Measurements from ENCODE around the gene SSPN.

SSPN gene

GRCh38 chr12:26278266-26278665, 82.9 kb downstream of the SSPN start:
- no peak overlapping the region for H3K27ac ChIP-seq (ENCODE audit: low read depth, low read length)
- no peak overlapping the region for H3K4me3 ChIP-seq (ENCODE audit: low read length)
- peaks cover 16% of the 10 kb centered on the region for H3K4me1 ChIP-seq (ENCODE audit: insufficient read depth, low read length)
- H3K9me3 ChIP-seq (ENCODE audit: insufficient read depth, low read depth, low read length) = no peaks in the 10 kb centered on the region
- 100% methylated on average over 1 of the region's 1 CpG for WGBS
- H3K36me3 ChIP-seq (ENCODE audit: insufficient read depth, low read length) = no peaks in the 10 kb centered on the region
- H3K27me3 ChIP-seq (ENCODE audit: insufficient read depth, low read length) = no peaks in the 10 kb centered on the region
- H3K9ac ChIP-seq (ENCODE audit: low read depth, low read length) = no peak overlapping the region

GRCh38 chr12:26278666-26279065, 83.3 kb downstream of the SSPN start:
- H3K36me3 ChIP-seq (ENCODE audit: insufficient read depth, low read length) = no peaks in the 10 kb centered on the region
- H3K27ac ChIP-seq (ENCODE audit: low read depth, low read length) = no peak overlapping the region
- H3K27me3 ChIP-seq (ENCODE audit: insufficient read depth, low read length) = no peaks in the 10 kb centered on the region
- 95% methylated on average over 5 of the region's 5 CpGs for WGBS
- no peaks in the 10 kb centered on the region for H3K9me3 ChIP-seq (ENCODE audit: insufficient read depth, low read depth, low read length)
- H3K9ac ChIP-seq (ENCODE audit: low read depth, low read length) = no peak overlapping the region
- H3K4me3 ChIP-seq (ENCODE audit: low read length) = no peak overlapping the region
- peaks cover 15% of the 10 kb centered on the region for H3K4me1 ChIP-seq (ENCODE audit: insufficient read depth, low read length)

- Histone ChIP-seq H3K9me3 (ENCODE audit: insufficient read depth, low read depth, low read length) (no peaks in the 10 kb centered on the region), H3K27ac (ENCODE audit: low read depth, low read length) (no peak overlapping the region), H3K4me1 (ENCODE audit: insufficient read depth, low read length) (peaks cover 10% of the 10 kb centered on the region), H3K36me3 (ENCODE audit: insufficient read depth, low read length) (no peaks in the 10 kb centered on the region), H3K4me3 (ENCODE audit: low read length) (no peak overlapping the region), H3K9ac (ENCODE audit: low read depth, low read length) (no peak overlapping the region), H3K27me3 (ENCODE audit: insufficient read depth, low read length) (no peaks in the 10 kb centered on the region)
These were observed 83.7 kb downstream of the SSPN start for GRCh38 chr12:26279091-26279490.

GRCh38 chr12:26279908-26280307, 84.5 kb downstream of the SSPN start:
- 95% methylated on average over 5 of the region's 5 CpGs for WGBS
- Histone ChIP-seq H3K27ac (ENCODE audit: low read depth, low read length) (no peak overlapping the region), H3K9me3 (ENCODE audit: insufficient read depth, low read depth, low read length) (no peaks in the 10 kb centered on the region), H3K9ac (ENCODE audit: low read depth, low read length) (no peak overlapping the region), H3K36me3 (ENCODE audit: insufficient read depth, low read length) (no peaks in the 10 kb centered on the region), H3K4me1 (ENCODE audit: insufficient read depth, low read length) (peaks cover 2% of the 10 kb centered on the region; the same call in 1 of the 2 replicates), H3K27me3 (ENCODE audit: insufficient read depth, low read length) (no peaks in the 10 kb centered on the region), H3K4me3 (ENCODE audit: low read length) (no peak overlapping the region)

- Histone ChIP-seq H3K27ac (ENCODE audit: low read depth, low read length) (no peak overlapping the region), H3K4me3 (ENCODE audit: low read length) (no peak overlapping the region)
These were observed 85.5 kb downstream of the SSPN start for GRCh38 chr12:26280869-26281268.

GRCh38 chr12:26281320-26281719, 85.9 kb downstream of the SSPN start:
- 91% methylated on average over 4 of the region's 4 CpGs for WGBS
- H3K4me3 ChIP-seq (ENCODE audit: low read length) = no peak overlapping the region
- H3K27me3 ChIP-seq (ENCODE audit: insufficient read depth, low read length) = no peaks in the 10 kb centered on the region
- no peaks in the 10 kb centered on the region for H3K36me3 ChIP-seq (ENCODE audit: insufficient read depth, low read length)
- H3K27ac ChIP-seq (ENCODE audit: low read depth, low read length) = no peak overlapping the region
- no peaks in the 10 kb centered on the region for H3K4me1 ChIP-seq (ENCODE audit: insufficient read depth, low read length)
- H3K9ac ChIP-seq (ENCODE audit: low read depth, low read length) = no peak overlapping the region
- no peaks in the 10 kb centered on the region for H3K9me3 ChIP-seq (ENCODE audit: insufficient read depth, low read depth, low read length)

More at GRCh38 chr12:26280869-26281268, 85.5 kb downstream of the SSPN start:
- Histone ChIP-seq H3K36me3 (ENCODE audit: insufficient read depth, low read length) (no peaks in the 10 kb centered on the region), H3K9ac (ENCODE audit: low read depth, low read length) (no peak overlapping the region), H3K27me3 (ENCODE audit: insufficient read depth, low read length) (no peaks in the 10 kb centered on the region), H3K4me1 (ENCODE audit: insufficient read depth, low read length) (no peaks in the 10 kb centered on the region), H3K9me3 (ENCODE audit: insufficient read depth, low read depth, low read length) (no peaks in the 10 kb centered on the region)
- 92% methylated on average over 3 of the region's 3 CpGs for WGBS

- Histone ChIP-seq H3K9ac (ENCODE audit: low read depth, low read length) (no peak overlapping the region), H3K4me1 (ENCODE audit: insufficient read depth, low read length) (no peaks in the 10 kb centered on the region), H3K9me3 (ENCODE audit: insufficient read depth, low read depth, low read length) (no peaks in the 10 kb centered on the region), H3K36me3 (ENCODE audit: insufficient read depth, low read length) (no peaks in the 10 kb centered on the region), H3K4me3 (ENCODE audit: low read length) (no peak overlapping the region), H3K27me3 (ENCODE audit: insufficient read depth, low read length) (no peaks in the 10 kb centered on the region), H3K27ac (ENCODE audit: low read depth, low read length) (no peak overlapping the region)
- 88% methylated on average over 4 of the region's 4 CpGs for WGBS
These were observed 87.1 kb downstream of the SSPN start for GRCh38 chr12:26282339-26282940.

GRCh38 chr12:26283046-26283445, 87.7 kb downstream of the SSPN start:
- Histone ChIP-seq H3K9me3 (ENCODE audit: insufficient read depth, low read depth, low read length) (no peaks in the 10 kb centered on the region), H3K27me3 (ENCODE audit: insufficient read depth, low read length) (no peaks in the 10 kb centered on the region), H3K36me3 (ENCODE audit: insufficient read depth, low read length) (no peaks in the 10 kb centered on the region), H3K4me1 (ENCODE audit: insufficient read depth, low read length) (no peaks in the 10 kb centered on the region), H3K4me3 (ENCODE audit: low read length) (no peak overlapping the region), H3K9ac (ENCODE audit: low read depth, low read length) (no peak overlapping the region), H3K27ac (ENCODE audit: low read depth, low read length) (no peak overlapping the region)
- 73% methylated on average over 1 of the region's 1 CpG for WGBS

- no peaks in the 10 kb centered on the region for H3K4me1 ChIP-seq (ENCODE audit: insufficient read depth, low read length)
- H3K27me3 ChIP-seq (ENCODE audit: insufficient read depth, low read length) = no peaks in the 10 kb centered on the region
- no peaks in the 10 kb centered on the region for H3K36me3 ChIP-seq (ENCODE audit: insufficient read depth, low read length)
- H3K27ac ChIP-seq (ENCODE audit: low read depth, low read length) = no peak overlapping the region
- 97% methylated on average over 2 of the region's 2 CpGs for WGBS
- H3K9me3 ChIP-seq (ENCODE audit: insufficient read depth, low read depth, low read length) = no peaks in the 10 kb centered on the region
- H3K9ac ChIP-seq (ENCODE audit: low read depth, low read length) = no peak overlapping the region
- no peak overlapping the region for H3K4me3 ChIP-seq (ENCODE audit: low read length)
These were observed 88.2 kb downstream of the SSPN start for GRCh38 chr12:26283617-26284016.

- Histone ChIP-seq H3K36me3 (ENCODE audit: insufficient read depth, low read length) (no peaks in the 10 kb centered on the region), H3K27me3 (ENCODE audit: insufficient read depth, low read length) (no peaks in the 10 kb centered on the region), H3K9ac (ENCODE audit: low read depth, low read length) (no peak overlapping the region), H3K4me1 (ENCODE audit: insufficient read depth, low read length) (no peaks in the 10 kb centered on the region), H3K27ac (ENCODE audit: low read depth, low read length) (no peak overlapping the region), H3K9me3 (ENCODE audit: insufficient read depth, low read depth, low read length) (no peaks in the 10 kb centered on the region), H3K4me3 (ENCODE audit: low read length) (no peak overlapping the region)
- 96% methylated on average over 1 of the region's 1 CpG for WGBS
These were observed 90.0 kb downstream of the SSPN start for GRCh38 chr12:26285401-26285800.

- H3K27ac ChIP-seq (ENCODE audit: low read depth, low read length) = no peak overlapping the region
- no peaks in the 10 kb centered on the region for H3K4me1 ChIP-seq (ENCODE audit: insufficient read depth, low read length)
- H3K36me3 ChIP-seq (ENCODE audit: insufficient read depth, low read length) = no peaks in the 10 kb centered on the region
- no peaks in the 10 kb centered on the region for H3K27me3 ChIP-seq (ENCODE audit: insufficient read depth, low read length)
- no peak overlapping the region for H3K9ac ChIP-seq (ENCODE audit: low read depth, low read length)
- no peak overlapping the region for H3K4me3 ChIP-seq (ENCODE audit: low read length)
- 90% methylated on average over 6 of the region's 6 CpGs for WGBS
- no peaks in the 10 kb centered on the region for H3K9me3 ChIP-seq (ENCODE audit: insufficient read depth, low read depth, low read length)
These were observed 90.8 kb downstream of the SSPN start for GRCh38 chr12:26286186-26286585.
